ENCODE results near the gene HSPA13. TPM values are rescaled to one million over a fixed set of nuclear protein-coding genes. Genes with fewer than 3 reads are reported as not detected.

Gene HSPA13
- total RNA-seq, 1 donor from 2014 or later: 54.2 TPM

GRCh38 chr21:14325595-14325994, 57.4 kb downstream of the HSPA13 start:
- H3K27me3 Mint-ChIP-seq (ENCODE audit: unreplicated experiment): no peaks in the 10 kb centered on the region
- DNase-seq (ENCODE audit: extremely low spot score, unreplicated experiment): no peak
- no peaks in the 10 kb centered on the region for H3K4me1 Mint-ChIP-seq (ENCODE audit: unreplicated experiment)
- H3K36me3 Mint-ChIP-seq (ENCODE audit: unreplicated experiment): no peaks in the 10 kb centered on the region
- TF ChIP-seq, protein P1, sequence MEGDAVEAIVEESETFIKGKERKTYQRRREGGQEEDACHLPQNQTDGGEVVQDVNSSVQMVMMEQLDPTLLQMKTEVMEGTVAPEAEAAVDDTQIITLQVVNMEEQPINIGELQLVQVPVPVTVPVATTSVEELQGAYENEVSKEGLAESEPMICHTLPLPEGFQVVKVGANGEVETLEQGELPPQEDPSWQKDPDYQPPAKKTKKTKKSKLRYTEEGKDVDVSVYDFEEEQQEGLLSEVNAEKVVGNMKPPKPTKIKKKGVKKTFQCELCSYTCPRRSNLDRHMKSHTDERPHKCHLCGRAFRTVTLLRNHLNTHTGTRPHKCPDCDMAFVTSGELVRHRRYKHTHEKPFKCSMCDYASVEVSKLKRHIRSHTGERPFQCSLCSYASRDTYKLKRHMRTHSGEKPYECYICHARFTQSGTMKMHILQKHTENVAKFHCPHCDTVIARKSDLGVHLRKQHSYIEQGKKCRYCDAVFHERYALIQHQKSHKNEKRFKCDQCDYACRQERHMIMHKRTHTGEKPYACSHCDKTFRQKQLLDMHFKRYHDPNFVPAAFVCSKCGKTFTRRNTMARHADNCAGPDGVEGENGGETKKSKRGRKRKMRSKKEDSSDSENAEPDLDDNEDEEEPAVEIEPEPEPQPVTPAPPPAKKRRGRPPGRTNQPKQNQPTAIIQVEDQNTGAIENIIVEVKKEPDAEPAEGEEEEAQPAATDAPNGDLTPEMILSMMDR (IDR thresholded peaks at IDR 0.05): no peak
- H3K27ac Mint-ChIP-seq (ENCODE audit: unreplicated experiment): no peak overlapping the region
- peaks cover 41% of the 10 kb centered on the region for H3K9me3 Mint-ChIP-seq (ENCODE audit: unreplicated experiment)
- H3K4me3 Mint-ChIP-seq (ENCODE audit: unreplicated experiment): no peak overlapping the region

Other genes with a start within 250 kb of the HSPA13 start
- not detected in 2 replicates for gene LIPI, start 172.2 kb downstream of the HSPA13 start, total RNA-seq
- gene RBM11, start 167.0 kb downstream of the HSPA13 start, total RNA-seq: not detected in 2 replicates
- gene SAMSN1, start 163.2 kb upstream of the HSPA13 start, total RNA-seq: not detected in 2 replicates

Data from osteocyte (in vitro differentiated cells).